ENCODE results near the gene HAVCR1. TPM values are rescaled to one million over a fixed set of nuclear protein-coding genes. Genes with fewer than 3 reads are reported as not detected.

Gene HAVCR1
- total and polyA plus RNA-seq, 2 of the 13 experiments (the other 11 are each of a cell fraction or from before 2014, with no cell fraction given) = 0.93 to 12.3 TPM

- no peak for DNase-seq (ENCODE audit: low spot score)
- H3K9me3 ChIP-seq (ENCODE audit: low read length) = no peaks in the 10 kb centered on the region
- intact Hi-C loops (cut with micrococcal nuclease; ENCODE audit: unreplicated experiment) = no loop called here
- FAIRE-seq = no peak
- H2AFZ ChIP-seq (ENCODE audit: low read length) = no peak overlapping the region
- WGBS (ENCODE audit: low lambda C conversion rate) = 52% methylated on average over 13 of the region's 14 CpGs
- in situ Hi-C loops (cut with HindIII; ENCODE audit: extremely low pct_ligation_motif_present, low pct_unique_long_range_greater_than_20kb) = no loop called here
- no peak for ATAC-seq
- H4K20me1 ChIP-seq (ENCODE audit: insufficient read depth, low read length) = no peaks in the 10 kb centered on the region
- no peak overlapping the region for H3K4me2 ChIP-seq (ENCODE audit: low read depth, low read length)
- CTCF ChIA-PET (ENCODE audit: low intra/inter-chr PET ratio, low total read pairs) = no interaction called here
- H3K36me3 ChIP-seq (replicated peaks in 1 of 2; ENCODE audit: control insufficient read depth in 1 of 2, insufficient read depth in 2 of 2, low read length in 2 of 2) = no peaks in the 10 kb centered on the region
- H3K27ac ChIP-seq (ENCODE audit: extremely low read length, insufficient read depth, low read length) = no peak overlapping the region
- H3K9ac ChIP-seq (ENCODE audit: insufficient read depth, low read depth, low read length) = no peak overlapping the region
- no TSS peak for BruUV-seq (replicated peaks)
- no peaks in the 10 kb centered on the region for H3K79me2 ChIP-seq (ENCODE audit: insufficient read depth, low read length)
- peaks cover 1 to 6% of the 10 kb centered on the region in 2 experiments; a peak in 2 of 5 replicates for H3K27me3 ChIP-seq (ENCODE audit: control insufficient read depth in 1 of 2, insufficient read depth in 2 of 2, low read length in 2 of 2)
- POLR2A ChIA-PET = no interaction called here
- H3K4me3 ChIP-seq (replicated peaks in 1 of 3; ENCODE audit: insufficient read depth in 1 of 3, low read depth in 2 of 3, low read length in 3 of 3) = no peak overlapping the region
- H3K4me1 ChIP-seq (ENCODE audit: insufficient read depth, low read length) = peaks cover 12% of the 10 kb centered on the region; the same call in 1 of the 2 replicates
- TF ChIP-seq ZSCAN12 (CRISPR knock-in tag; IDR thresholded peaks at IDR 0.05) (no peak), ARID2 (CRISPR knock-in tag; IDR thresholded peaks at IDR 0.05; ENCODE audit: borderline replicate concordance) (no peak), CEBPG (CRISPR knock-in tag; IDR thresholded peaks at IDR 0.05) (no peak)
Observed at GRCh38 chr5:157106630-157107461, 47.9 kb upstream of the HAVCR1 start.

- BruUV-seq (replicated peaks) = no TSS peak
- H3K79me2 ChIP-seq (ENCODE audit: insufficient read depth, low read length) = no peaks in the 10 kb centered on the region
- ChIA-PET CTCF (ENCODE audit: low intra/inter-chr PET ratio, low total read pairs) (no interaction called here), POLR2A (no interaction called here)
- intact Hi-C loops (cut with micrococcal nuclease; ENCODE audit: unreplicated experiment) (no loop called here), in situ Hi-C loops (cut with HindIII; ENCODE audit: extremely low pct_ligation_motif_present, low pct_unique_long_range_greater_than_20kb) (no loop called here)
- H3K27me3 ChIP-seq (ENCODE audit: control insufficient read depth in 1 of 2, insufficient read depth in 2 of 2, low read length in 2 of 2) = no peaks in the 10 kb centered on the region
- DNase-seq (ENCODE audit: low spot score) (no peak), FAIRE-seq (no peak), ATAC-seq (no peak; the same call in 2 of the 3 replicates)
- WGBS (ENCODE audit: low lambda C conversion rate) = 58% methylated on average over 2 of the region's 2 CpGs
- no peak overlapping the region for H3K9ac ChIP-seq (ENCODE audit: insufficient read depth, low read depth, low read length)
- no peak overlapping the region; the same call in 1 of the 2 replicates for H3K4me2 ChIP-seq (ENCODE audit: low read depth, low read length)
- H3K36me3 ChIP-seq (replicated peaks in 1 of 2; ENCODE audit: control insufficient read depth in 1 of 2, insufficient read depth in 2 of 2, low read length in 2 of 2) = no peaks in the 10 kb centered on the region
- no peak overlapping the region for H3K27ac ChIP-seq (ENCODE audit: extremely low read length, insufficient read depth, low read length)
- H3K9me3 ChIP-seq (ENCODE audit: low read length) = no peaks in the 10 kb centered on the region
- no peaks in the 10 kb centered on the region for H4K20me1 ChIP-seq (ENCODE audit: insufficient read depth, low read length)
- no peak overlapping the region for H3K4me3 ChIP-seq (replicated peaks in 1 of 3; ENCODE audit: insufficient read depth in 1 of 3, low read depth in 2 of 3, low read length in 3 of 3)
- peak overlapping the region; percentile 3 for H2AFZ ChIP-seq (ENCODE audit: low read length)
- H3K4me1 ChIP-seq (ENCODE audit: insufficient read depth, low read length) = peaks cover 11% of the 10 kb centered on the region; the same call in 1 of the 2 replicates
- no peak for TF ChIP-seq EED (CRISPR knock-in tag; IDR thresholded peaks at IDR 0.05)
- no peak for TF ChIP-seq CSRNP2 (CRISPR knock-in tag; conservative IDR thresholded peaks at IDR 0.05; ENCODE audit: low read depth)
- TF ChIP-seq FOXO1 (CRISPR knock-in tag; IDR thresholded peaks at IDR 0.05) = no peak
- TF ChIP-seq TCF12 (IDR thresholded peaks at IDR 0.05) = no peak
- no peak for TF ChIP-seq TCF12 (CRISPR knock-in tag; IDR thresholded peaks at IDR 0.05)
- TF ChIP-seq KDM2A (CRISPR knock-in tag; IDR thresholded peaks at IDR 0.05; ENCODE audit: borderline replicate concordance, low read depth) = no peak
- no peak for TF ChIP-seq JARID2 (CRISPR knock-in tag; IDR thresholded peaks at IDR 0.05; ENCODE audit: insufficient replicate concordance)
- peak; percentile 48; the same call in 1 of the 2 replicates for TF ChIP-seq RARA (CRISPR knock-in tag; IDR thresholded peaks at IDR 0.05)
- no peak for TF ChIP-seq SOX6 (IDR thresholded peaks at IDR 0.05)
- no peak for TF ChIP-seq SOX6 (CRISPR knock-in tag; IDR thresholded peaks at IDR 0.05)
- no peak for TF ChIP-seq RAD21 (CRISPR knock-in tag; IDR thresholded peaks at IDR 0.05)
- peak; percentile 24; the same call in 1 of the 2 replicates for TF ChIP-seq HMG20A (CRISPR knock-in tag; IDR thresholded peaks at IDR 0.05; ENCODE audit: borderline replicate concordance)
- TF ChIP-seq ARID2 (CRISPR knock-in tag; IDR thresholded peaks at IDR 0.05; ENCODE audit: borderline replicate concordance) = no peak
- no peak for TF ChIP-seq TEAD3 (CRISPR knock-in tag; optimal IDR thresholded peaks at IDR 0.05; ENCODE audit: borderline replicate concordance)
- TF ChIP-seq CREB1 (IDR thresholded peaks at IDR 0.05) = no peak
- no peak for TF ChIP-seq CREB1 (CRISPR knock-in tag; IDR thresholded peaks at IDR 0.05)
Observed at GRCh38 chr5:157100140-157100679, 41.3 kb upstream of the HAVCR1 start.
